BE2C (cell line): ENCODE results near the gene P2RY14.
A peak's percentile ranks its signal among the peaks of the same experiment; 100 is the strongest.

ENCODE experiments used
- DNase-seq: peaks from one replicate; pipeline ENCODE4 v3.0.0-alpha.2; 2020
- H3K27me3 ChIP-seq: fragments of 250-450 bp; sonication (Bioruptor Pico); 2 replicates; pipeline ENCODE4 v1.5.1; 2020; ENCODE audit warnings: mild to moderate bottlenecking
- H3K36me3 ChIP-seq: fragments of 250-450 bp; sonication (Bioruptor Pico); 2 replicates; pipeline ENCODE4 v1.5.1; 2020; ENCODE audit warnings: mild to moderate bottlenecking
- H3K4me1 ChIP-seq: fragments of 250-450 bp; sonication (Bioruptor Pico); 2 replicates; pipeline ENCODE4 v1.5.1; 2020
- H3K4me3 ChIP-seq: 2 replicates; pipeline ENCODE4 v1.5.1; 2011; ENCODE audit warnings: low read depth, low read length
- H3K9me3 ChIP-seq: fragments of 250-450 bp; sonication (Bioruptor Pico); 2 replicates; pipeline ENCODE4 v1.5.1; 2020
- CTCF ChIP-seq: IDR thresholded peaks from 2 replicates; pipeline ENCODE4 v1.5.1; 2012; ENCODE audit warnings: mild to moderate bottlenecking, low read depth, low read length

Gene P2RY14

GRCh38 chr3:151213151-151213550 lies 65.2 kb downstream of the P2RY14 start:
- no peak for TF ChIP-seq CTCF
- Histone ChIP-seq H3K4me1 (peaks cover 23% of the 10 kb centered on the region), H3K9me3 (no peaks in the 10 kb centered on the region), H3K4me3 (no peak overlapping the region), H3K36me3 (no peaks in the 10 kb centered on the region), H3K27me3 (no peaks in the 10 kb centered on the region)
- no peak for DNase-seq

GRCh38 chr3:151210676-151211381 lies 67.5 kb downstream of the P2RY14 start:
- H3K27me3 ChIP-seq, result no peaks in the 10 kb centered on the region
- no peaks in the 10 kb centered on the region for H3K9me3 ChIP-seq
- no peak for DNase-seq
- peaks cover 3% of the 10 kb centered on the region; the same call in 1 of the 2 replicates for H3K36me3 ChIP-seq
- no peak overlapping the region for H3K4me3 ChIP-seq
- 0 out of 2 replicates have a peak, but pooled peaks have one; percentile 10 for TF ChIP-seq CTCF
- peaks cover 7% of the 10 kb centered on the region for H3K4me1 ChIP-seq

- Histone ChIP-seq H3K4me1 (peaks cover 3% of the 10 kb centered on the region), H3K9me3 (no peaks in the 10 kb centered on the region), H3K4me3 (no peak overlapping the region), H3K36me3 (peaks cover 3% of the 10 kb centered on the region; the same call in 1 of the 2 replicates), H3K27me3 (no peaks in the 10 kb centered on the region)
- no peak for DNase-seq
- no peak for TF ChIP-seq CTCF
Measured at GRCh38 chr3:151209654-151210053, 68.7 kb downstream of the P2RY14 start.

- DNase-seq, result no peak
- no peaks in the 10 kb centered on the region for H3K27me3 ChIP-seq
- H3K4me3 ChIP-seq, result no peak overlapping the region
- no peak for TF ChIP-seq CTCF
- H3K4me1 ChIP-seq, result peaks cover 3% of the 10 kb centered on the region
- no peaks in the 10 kb centered on the region for H3K9me3 ChIP-seq
- peaks cover 3% of the 10 kb centered on the region; the same call in 1 of the 2 replicates for H3K36me3 ChIP-seq
Measured at GRCh38 chr3:151206201-151206600, 72.1 kb downstream of the P2RY14 start.

- DNase-seq, result no peak
- Histone ChIP-seq H3K9me3 (no peaks in the 10 kb centered on the region), H3K36me3 (peaks cover 3% of the 10 kb centered on the region; the same call in 1 of the 2 replicates), H3K4me1 (peaks cover 3% of the 10 kb centered on the region), H3K27me3 (no peaks in the 10 kb centered on the region), H3K4me3 (no peak overlapping the region)
- TF ChIP-seq CTCF, result no peak
Measured at GRCh38 chr3:151205482-151205881, 72.9 kb downstream of the P2RY14 start.
